ENCODE data around the gene SDF4. TPM values are rescaled to one million over a fixed set of nuclear protein-coding genes. Genes with fewer than 3 reads are reported as not detected.
"Not testable (repeated sequence)": the region's sequence is repeated elsewhere in the genome, so short reads cannot be mapped to it uniquely, and the experiment has no call there.

Gene SDF4
- total RNA-seq, 6 donors from 2014 or later, result 79.0 to 172 (median 148) TPM

GRCh38 chr1:1197188-1197500 lies 34.7 kb downstream of the SDF4 start:
- TF ChIP-seq POLR2AphosphoS5 (IDR thresholded peaks at IDR 0.05), result no peak
- 83 to 100% methylated on average over 6 to 8 of the region's 8 CpGs for WGBS, 2 donors
- H3K4me1 ChIP-seq, result peaks cover 5 to 16% (median 8%) of the 10 kb centered on the region in 4 donors

GRCh38 chr1:1196431-1197187 lies 35.2 kb downstream of the SDF4 start:
- Histone ChIP-seq H3K4me3 (no peak overlapping the region), H3K9me3 (peaks cover 0 to 10% (median 3%) of the 10 kb centered on the region in 4 donors), H3K4me1 (peaks cover 5 to 16% (median 8%) of the 10 kb centered on the region in 4 donors), H3K27me3 (peaks cover 0 to 10% (median 4%) of the 10 kb centered on the region in 4 donors), H3K36me3 (no peaks in the 10 kb centered on the region), H3K27ac (no peak overlapping the region)
- peak in 1 of 2 donors; percentile 58 for DNase-seq
- 80 to 84% methylated on average over 7 to 13 of the region's 13 CpGs for WGBS, 2 donors
- ATAC-seq (ENCODE audit: low FRiP score in 2 of 2), result no peak
- TF ChIP-seq POLR2AphosphoS5 (IDR thresholded peaks at IDR 0.05), result no peak
- TF ChIP-seq EP300 (IDR thresholded peaks at IDR 0.05), result no peak
- no peak for TF ChIP-seq POLR2A (IDR thresholded peaks at IDR 0.05)
- no peak for TF ChIP-seq CTCF (IDR thresholded peaks at IDR 0.05)

More at GRCh38 chr1:1197188-1197500, 34.7 kb downstream of the SDF4 start:
- DNase-seq (peak in 1 of 2 donors; percentile 56), ATAC-seq (ENCODE audit: low FRiP score in 2 of 2) (no peak)
- H3K27ac ChIP-seq, result no peak overlapping the region
- H3K36me3 ChIP-seq, result no peaks in the 10 kb centered on the region
- no peak overlapping the region for H3K4me3 ChIP-seq
- H3K9me3 ChIP-seq, result peaks cover 0 to 6% (median 2%) of the 10 kb centered on the region in 4 donors
- peaks cover 0 to 10% (median 4%) of the 10 kb centered on the region in 4 donors for H3K27me3 ChIP-seq

GRCh38 chr1:1195726-1196125 lies 36.1 kb downstream of the SDF4 start:
- ATAC-seq (ENCODE audit: low FRiP score in 2 of 2); H3K4me3 ChIP-seq: not testable (repeated sequence)
- H3K9me3 ChIP-seq, result peaks cover 0 to 11% (median 3%) of the 10 kb centered on the region in 4 donors

GRCh38 chr1:1194723-1195122 lies 37.1 kb downstream of the SDF4 start:
- WGBS, 2 donors, result 66 to 94% methylated on average over 3 of the region's 3 CpGs
- DNase-seq, result no peak
- Histone ChIP-seq H3K4me1 (no peaks in the 10 kb centered on the region), H3K4me3 (no peak overlapping the region), H3K27ac (no peak overlapping the region), H3K36me3 (no peaks in the 10 kb centered on the region), H3K27me3 (no peaks in the 10 kb centered on the region), H3K9me3 (peaks cover 0 to 11% (median 3%) of the 10 kb centered on the region in 4 donors)
- no peak for ATAC-seq (ENCODE audit: low FRiP score in 2 of 2)
- TF ChIP-seq POLR2AphosphoS5 (IDR thresholded peaks at IDR 0.05) (no peak), CTCF (IDR thresholded peaks at IDR 0.05) (no peak), EP300 (IDR thresholded peaks at IDR 0.05) (no peak), POLR2A (IDR thresholded peaks at IDR 0.05) (no peak)

More at GRCh38 chr1:1195726-1196125, 36.1 kb downstream of the SDF4 start:
- not testable (repeated sequence) for H3K36me3 ChIP-seq, H3K27me3 ChIP-seq, H3K27ac ChIP-seq, DNase-seq, H3K4me1 ChIP-seq
- 95 to 96% methylated on average over 5 to 6 of the region's 6 CpGs for WGBS, 2 donors

- H3K27me3 ChIP-seq, result no peaks in the 10 kb centered on the region
- H3K4me3 ChIP-seq, result no peak overlapping the region
- H3K36me3 ChIP-seq, result no peaks in the 10 kb centered on the region
- TF ChIP-seq CTCF (IDR thresholded peaks at IDR 0.05) (no peak), POLR2A (IDR thresholded peaks at IDR 0.05) (no peak), EP300 (IDR thresholded peaks at IDR 0.05) (no peak), POLR2AphosphoS5 (IDR thresholded peaks at IDR 0.05) (no peak)
- ATAC-seq (ENCODE audit: low FRiP score in 2 of 2) (no peak), DNase-seq (no peak)
- H3K27ac ChIP-seq, result no peak overlapping the region
- 78 to 96% methylated on average over 11 of the region's 11 CpGs for WGBS, 2 donors
- H3K4me1 ChIP-seq, result no peaks in the 10 kb centered on the region
- H3K9me3 ChIP-seq, result peaks cover 0 to 11% (median 3%) of the 10 kb centered on the region in 4 donors
Measured at GRCh38 chr1:1191734-1192133, 40.1 kb downstream of the SDF4 start.

- WGBS, 2 donors, result 75 to 80% methylated on average over 5 of the region's 5 CpGs
- Histone ChIP-seq H3K4me1 (no peaks in the 10 kb centered on the region), H3K27ac (no peak overlapping the region), H3K36me3 (no peaks in the 10 kb centered on the region), H3K9me3 (peaks cover 0 to 6% (median 0%) of the 10 kb centered on the region in 4 donors), H3K27me3 (no peaks in the 10 kb centered on the region), H3K4me3 (no peak overlapping the region)
- TF ChIP-seq POLR2A (IDR thresholded peaks at IDR 0.05) (no peak), CTCF (IDR thresholded peaks at IDR 0.05) (no peak), POLR2AphosphoS5 (IDR thresholded peaks at IDR 0.05) (no peak), EP300 (IDR thresholded peaks at IDR 0.05) (no peak)
- DNase-seq (no peak), ATAC-seq (ENCODE audit: low FRiP score in 2 of 2) (no peak)
Measured at GRCh38 chr1:1189111-1189510, 42.7 kb downstream of the SDF4 start.

All from upper lobe of left lung (tissue), 6 donors.